HG02642 (cell line): ENCODE results near the gene HADHB.
"Not testable (repeated sequence)": the region's sequence is repeated elsewhere in the genome, so short reads cannot be mapped to it uniquely, and the experiment has no call there.

Experiments
- ATAC-seq: cut with Tn5 transposase; IDR thresholded peaks from one replicate; pipeline ENCODE4 v1.9.1; 2021; ENCODE audit warnings: mild to moderate bottlenecking; ENCODE audit not compliant: unreplicated experiment, poor library complexity

HADHB gene

GRCh38 chr2:26290001-26290400, 45.3 kb downstream of the HADHB start:
- ATAC-seq, result no peak

- ATAC-seq, result no peak
Observed at GRCh38 chr2:26292646-26293045, 47.9 kb downstream of the HADHB start.

GRCh38 chr2:26295511-26295910, 50.8 kb downstream of the HADHB start:
- ATAC-seq, result no peak

- ATAC-seq, result no peak
Observed at GRCh38 chr2:26297061-26297460, 52.3 kb downstream of the HADHB start.

GRCh38 chr2:26298286-26298637, 53.5 kb downstream of the HADHB start:
- no peak for ATAC-seq

- ATAC-seq, result no peak
Observed at GRCh38 chr2:26298638-26299393, 54.1 kb downstream of the HADHB start.

- no peak for ATAC-seq
Observed at GRCh38 chr2:26299471-26300101, 54.8 kb downstream of the HADHB start.

GRCh38 chr2:26300234-26300925, 55.6 kb downstream of the HADHB start:
- no peak for ATAC-seq

- no peak for ATAC-seq
Observed at GRCh38 chr2:26302846-26303245, 58.1 kb downstream of the HADHB start.

- not testable (repeated sequence) for ATAC-seq
Observed at GRCh38 chr2:26305094-26305493, 60.4 kb downstream of the HADHB start.

- no peak for ATAC-seq
Observed at GRCh38 chr2:26305540-26305939, 60.8 kb downstream of the HADHB start.

GRCh38 chr2:26309921-26310320, 65.2 kb downstream of the HADHB start:
- no peak for ATAC-seq

- ATAC-seq, result no peak
Observed at GRCh38 chr2:26312471-26312870, 67.7 kb downstream of the HADHB start.

- ATAC-seq, result no peak
Observed at GRCh38 chr2:26313446-26313845, 68.7 kb downstream of the HADHB start.

GRCh38 chr2:26314243-26314642, 69.5 kb downstream of the HADHB start:
- ATAC-seq, result no peak

GRCh38 chr2:26316041-26316440, 71.3 kb downstream of the HADHB start:
- no peak for ATAC-seq

- ATAC-seq, result no peak
Observed at GRCh38 chr2:26316845-26317244, 72.1 kb downstream of the HADHB start.

- no peak for ATAC-seq
Observed at GRCh38 chr2:26317377-26318105, 72.8 kb downstream of the HADHB start.

GRCh38 chr2:26318950-26319349, 74.2 kb downstream of the HADHB start:
- ATAC-seq, result no peak

GRCh38 chr2:26324479-26324878, 79.7 kb downstream of the HADHB start:
- not testable (repeated sequence) for ATAC-seq

GRCh38 chr2:26324903-26325302, 80.2 kb downstream of the HADHB start:
- ATAC-seq, result no peak
